ENCODE data around the gene PBX3.

Gene PBX3

DNA sequence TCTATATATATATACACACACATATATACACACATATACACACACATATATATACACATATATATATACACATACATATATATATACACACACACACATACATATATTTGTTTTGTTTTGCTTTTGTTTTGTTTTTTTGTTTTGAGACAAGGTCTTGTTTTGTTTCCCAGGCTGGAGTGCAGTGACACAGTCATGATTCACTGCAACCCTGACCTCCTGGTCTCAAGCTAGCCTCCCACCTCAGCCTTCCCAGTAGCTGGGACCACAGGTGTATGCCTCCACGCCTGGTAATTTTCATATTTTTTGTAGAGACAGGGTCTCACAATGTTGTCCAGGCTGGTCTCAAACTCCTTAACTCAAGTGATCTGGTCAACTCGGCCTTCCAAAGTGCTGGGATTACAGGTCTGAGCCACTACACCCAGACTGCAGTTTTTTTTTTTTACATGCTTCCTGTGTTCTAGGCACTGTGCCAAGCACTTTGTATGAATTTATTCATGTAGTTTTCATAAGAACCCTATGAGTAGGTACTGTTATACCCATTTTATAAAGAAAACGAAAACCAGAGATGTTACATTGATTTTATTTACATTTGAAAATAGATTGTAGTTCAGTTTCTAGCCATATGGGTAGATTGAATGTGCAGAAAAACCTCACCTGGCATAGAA is 120.7 kb downstream of the PBX3 start:
- Histone ChIP-seq H3K4me3 (ENCODE audit: low read depth, low read length) (no peak overlapping the region), H3K9me3 (ENCODE audit: control insufficient read depth, low read length) (no peaks in the 10 kb centered on the region), H2AFZ (no peak overlapping the region), H3K36me3 (ENCODE audit: control insufficient read depth, insufficient read depth, low read length) (no peaks in the 10 kb centered on the region), H3K27me3 (ENCODE audit: control insufficient read depth, insufficient read depth, low read length) (no peaks in the 10 kb centered on the region), H3K9ac (no peak overlapping the region), H3K4me1 (peaks cover 5% of the 10 kb centered on the region), H3K4me2 (ENCODE audit: low read length) (no peak overlapping the region), H3K79me2 (peaks cover 17% of the 10 kb centered on the region), H3K27ac (peak overlapping the region; percentile 24)
- TF ChIP-seq, protein P1, sequence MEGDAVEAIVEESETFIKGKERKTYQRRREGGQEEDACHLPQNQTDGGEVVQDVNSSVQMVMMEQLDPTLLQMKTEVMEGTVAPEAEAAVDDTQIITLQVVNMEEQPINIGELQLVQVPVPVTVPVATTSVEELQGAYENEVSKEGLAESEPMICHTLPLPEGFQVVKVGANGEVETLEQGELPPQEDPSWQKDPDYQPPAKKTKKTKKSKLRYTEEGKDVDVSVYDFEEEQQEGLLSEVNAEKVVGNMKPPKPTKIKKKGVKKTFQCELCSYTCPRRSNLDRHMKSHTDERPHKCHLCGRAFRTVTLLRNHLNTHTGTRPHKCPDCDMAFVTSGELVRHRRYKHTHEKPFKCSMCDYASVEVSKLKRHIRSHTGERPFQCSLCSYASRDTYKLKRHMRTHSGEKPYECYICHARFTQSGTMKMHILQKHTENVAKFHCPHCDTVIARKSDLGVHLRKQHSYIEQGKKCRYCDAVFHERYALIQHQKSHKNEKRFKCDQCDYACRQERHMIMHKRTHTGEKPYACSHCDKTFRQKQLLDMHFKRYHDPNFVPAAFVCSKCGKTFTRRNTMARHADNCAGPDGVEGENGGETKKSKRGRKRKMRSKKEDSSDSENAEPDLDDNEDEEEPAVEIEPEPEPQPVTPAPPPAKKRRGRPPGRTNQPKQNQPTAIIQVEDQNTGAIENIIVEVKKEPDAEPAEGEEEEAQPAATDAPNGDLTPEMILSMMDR (IDR thresholded peaks at IDR 0.05): no peak

DNA sequence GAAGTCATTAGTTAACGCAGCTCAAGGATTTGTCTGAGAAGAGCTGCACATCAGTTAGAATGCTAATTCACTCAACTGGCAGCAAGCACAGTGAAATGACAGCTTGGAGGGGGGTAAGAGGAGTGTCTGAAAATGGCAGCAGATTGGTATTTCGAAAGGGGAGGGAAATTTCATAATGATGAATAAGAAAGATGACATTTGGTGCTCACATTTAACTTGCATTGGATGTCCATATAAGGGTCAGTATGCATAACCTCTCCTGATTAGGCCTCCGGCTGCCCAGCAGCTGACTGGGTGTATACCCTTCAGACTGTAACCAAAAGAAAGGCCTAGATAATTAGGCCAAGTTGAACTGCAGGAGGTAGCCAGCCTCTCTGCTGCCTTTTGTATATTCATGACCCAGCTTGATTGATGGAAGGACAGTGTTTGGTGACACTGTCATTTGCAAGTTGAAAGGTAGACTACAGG is 131.0 kb downstream of the PBX3 start:
- H2AFZ ChIP-seq: no peak overlapping the region
- H3K27me3 ChIP-seq (ENCODE audit: control insufficient read depth, insufficient read depth, low read length): no peaks in the 10 kb centered on the region
- H3K9me3 ChIP-seq (ENCODE audit: control insufficient read depth, low read length): no peaks in the 10 kb centered on the region
- H3K4me3 ChIP-seq (ENCODE audit: low read depth, low read length): no peak overlapping the region
- H3K4me1 ChIP-seq: peaks cover 12% of the 10 kb centered on the region
- no peak overlapping the region for H3K4me2 ChIP-seq (ENCODE audit: low read length)
- no peaks in the 10 kb centered on the region for H3K36me3 ChIP-seq (ENCODE audit: control insufficient read depth, insufficient read depth, low read length)
- no peak overlapping the region for H3K9ac ChIP-seq
- TF ChIP-seq, protein P1 (IDR thresholded peaks at IDR 0.05): no peak
- H3K79me2 ChIP-seq: peaks cover 5% of the 10 kb centered on the region
- peak overlapping the region; percentile 64 for H3K27ac ChIP-seq

DNA sequence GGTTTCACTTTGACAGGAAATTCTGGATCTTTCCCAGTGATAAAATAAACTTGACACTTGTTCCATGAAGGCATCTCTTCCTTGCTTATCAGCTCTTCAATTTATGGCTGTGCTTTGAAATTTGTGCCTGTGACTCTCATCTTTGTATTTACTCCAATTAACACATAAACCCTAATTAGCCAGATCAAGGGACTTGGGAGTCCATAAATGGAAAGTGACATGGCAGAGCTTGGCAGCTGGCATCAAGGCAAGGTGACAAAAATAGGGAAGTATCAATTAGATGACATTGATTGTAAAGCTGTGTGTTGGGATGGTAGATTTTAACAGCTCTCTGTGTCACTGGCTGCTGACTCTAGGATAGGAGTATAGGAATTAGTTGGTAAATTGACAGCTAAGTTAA is 133.9 kb downstream of the PBX3 start:
- Histone ChIP-seq H3K27me3 (ENCODE audit: control insufficient read depth, insufficient read depth, low read length) (no peaks in the 10 kb centered on the region), H3K4me1 (peaks cover 12% of the 10 kb centered on the region), H3K9ac (no peak overlapping the region), H3K79me2 (no peaks in the 10 kb centered on the region), H3K9me3 (ENCODE audit: control insufficient read depth, low read length) (no peaks in the 10 kb centered on the region), H3K27ac (no peak overlapping the region), H3K4me2 (ENCODE audit: low read length) (peak overlapping the region; percentile 44), H3K4me3 (ENCODE audit: low read depth, low read length) (no peak overlapping the region), H2AFZ (no peak overlapping the region), H3K36me3 (ENCODE audit: control insufficient read depth, insufficient read depth, low read length) (no peaks in the 10 kb centered on the region)
- TF ChIP-seq, protein P1 (IDR thresholded peaks at IDR 0.05): no peak

DNA sequence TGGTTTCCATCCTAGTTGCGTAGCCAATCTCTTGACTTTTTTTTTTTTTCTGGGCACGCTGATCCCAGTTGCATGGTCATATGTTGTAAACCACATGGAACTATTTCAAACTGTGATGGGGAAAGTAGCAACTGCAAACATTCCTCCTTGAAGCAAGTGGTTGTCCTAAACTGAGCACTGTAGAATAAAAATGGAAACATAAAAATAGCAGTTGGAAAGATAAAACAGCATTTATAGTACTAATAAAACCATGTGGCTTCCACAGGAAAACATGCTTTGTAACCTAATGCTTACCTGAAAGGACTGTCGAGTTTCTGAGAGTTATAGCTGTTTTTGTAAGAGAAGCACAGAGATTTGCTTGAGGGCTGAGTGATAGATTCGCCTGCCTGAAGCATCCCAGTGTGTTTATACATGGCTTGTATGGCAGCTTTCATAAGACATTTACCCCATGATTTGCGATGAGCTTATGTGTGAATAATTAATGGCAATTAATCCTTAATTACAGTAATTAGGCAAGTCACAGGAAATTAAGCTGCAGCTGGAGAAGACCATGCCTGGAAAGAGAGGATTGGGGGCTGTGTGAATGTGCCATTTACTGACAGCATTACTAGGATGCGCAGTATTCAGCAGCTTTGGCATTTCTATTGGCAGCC is 136.5 kb downstream of the PBX3 start:
- Histone ChIP-seq H3K9me3 (ENCODE audit: control insufficient read depth, low read length) (no peaks in the 10 kb centered on the region), H3K4me2 (ENCODE audit: low read length) (peak overlapping the region; percentile 43), H3K79me2 (no peaks in the 10 kb centered on the region), H3K9ac (no peak overlapping the region), H3K27me3 (ENCODE audit: control insufficient read depth, insufficient read depth, low read length) (no peaks in the 10 kb centered on the region), H3K4me1 (peaks cover 5% of the 10 kb centered on the region), H3K27ac (peak overlapping the region; percentile 90), H3K36me3 (ENCODE audit: control insufficient read depth, insufficient read depth, low read length) (no peaks in the 10 kb centered on the region), H3K4me3 (ENCODE audit: low read depth, low read length) (no peak overlapping the region), H2AFZ (no peak overlapping the region)
- TF ChIP-seq, protein P1 (IDR thresholded peaks at IDR 0.05): no peak

Measured in parathyroid adenoma (tissue), 2 donors.